Activated CD8-positive, alpha-beta memory T cell treated with anti-CD3 and anti-CD28 coated beads for 1 hour (primary cell): ENCODE measurements around the gene ZC3H12A.
"Not testable (repeated sequence)": the region's sequence is repeated elsewhere in the genome, so short reads cannot be mapped to it uniquely, and the experiment has no call there.

Source experiments
- DNase-seq, 2 donors: peaks; one replicate each; pipeline ENCODE4 v3.0.0-alpha.2; 2020; ENCODE audit warnings: low read depth in 1 of 2; ENCODE audit errors: extremely low read depth in 1 of 2

ZC3H12A gene

DNA sequence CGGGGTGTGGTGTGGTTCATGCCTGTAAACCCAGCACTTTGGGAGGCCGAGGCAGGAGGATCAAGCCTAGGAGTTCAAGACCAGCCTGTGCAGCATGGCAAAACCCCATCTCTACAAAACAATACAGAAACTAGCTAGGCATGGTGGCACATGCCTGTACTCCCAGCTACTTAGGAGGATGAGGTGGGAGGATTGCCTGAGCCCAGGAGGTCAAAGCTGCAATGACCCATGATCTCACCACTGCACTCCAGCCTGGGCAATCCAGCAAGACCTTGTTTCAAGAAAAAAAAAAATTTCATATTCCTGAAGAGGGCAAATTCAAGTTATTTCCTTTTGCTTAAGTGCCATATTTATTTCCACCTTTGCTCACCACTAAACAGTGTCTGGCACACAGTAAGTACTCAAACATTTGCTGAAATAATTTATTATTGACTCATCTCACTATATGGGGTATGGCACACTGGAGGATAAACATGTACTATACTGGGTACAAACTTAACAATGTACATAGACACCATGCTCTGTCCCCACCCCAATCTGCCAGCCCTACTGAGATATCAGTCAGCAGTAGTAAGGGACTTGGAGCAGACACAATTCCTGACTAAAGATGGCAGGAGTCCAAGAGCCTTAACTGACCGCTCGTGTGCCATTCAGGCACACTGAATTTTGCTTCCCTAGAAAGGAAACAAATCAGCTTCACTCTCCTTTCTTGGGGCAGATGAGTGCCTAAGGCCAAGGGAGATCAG lies 24.7 kb downstream of the ZC3H12A start:
- no peak for DNase-seq

GRCh38 chr1:37501661-37502060 lies 27.3 kb downstream of the ZC3H12A start:
- no peak for DNase-seq

- DNase-seq = no peak
Measured at GRCh38 chr1:37502104-37502503, 27.7 kb downstream of the ZC3H12A start.

- DNase-seq = not testable (repeated sequence)
Measured at GRCh38 chr1:37502791-37503190, 28.4 kb downstream of the ZC3H12A start.

DNA sequence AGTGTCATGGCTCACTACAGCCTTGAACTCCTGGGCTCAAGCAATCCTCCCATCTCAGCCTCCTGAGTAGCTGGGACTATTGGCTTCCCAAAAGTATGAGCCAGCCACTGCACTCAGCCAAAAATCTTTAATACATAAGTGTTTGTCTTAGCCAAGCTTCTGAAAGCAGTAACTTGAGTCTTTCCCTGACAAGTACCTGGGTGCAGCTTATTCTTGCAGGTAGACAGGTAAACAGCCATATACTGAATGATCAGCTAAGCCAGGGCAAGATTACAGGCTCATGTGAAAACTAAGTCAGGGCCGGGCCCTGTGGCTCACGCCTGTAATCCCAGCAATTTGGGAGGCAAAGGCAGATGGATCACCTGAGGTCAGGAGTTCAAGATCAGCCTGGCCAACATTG lies 32.4 kb downstream of the ZC3H12A start:
- no peak for DNase-seq

DNA sequence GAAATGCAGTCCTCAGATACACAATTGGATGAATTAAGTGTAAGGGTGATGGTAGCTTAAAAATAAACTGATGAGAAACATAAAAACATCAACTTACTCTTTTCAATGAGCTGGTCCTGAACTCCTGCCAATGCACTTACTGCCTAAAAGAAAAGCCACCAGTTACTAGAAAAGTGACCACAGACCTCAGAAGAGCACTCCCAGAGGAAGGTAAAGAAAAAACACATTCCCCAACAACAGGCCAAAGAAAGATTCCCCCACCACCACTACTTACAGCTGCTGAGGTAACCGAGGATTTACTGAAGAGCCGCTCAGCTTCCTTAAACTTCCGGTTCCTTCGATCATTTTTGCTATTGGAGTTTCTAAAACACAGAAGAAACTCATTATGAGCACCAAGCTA lies 34.8 kb downstream of the ZC3H12A start:
- no peak for DNase-seq

DNA sequence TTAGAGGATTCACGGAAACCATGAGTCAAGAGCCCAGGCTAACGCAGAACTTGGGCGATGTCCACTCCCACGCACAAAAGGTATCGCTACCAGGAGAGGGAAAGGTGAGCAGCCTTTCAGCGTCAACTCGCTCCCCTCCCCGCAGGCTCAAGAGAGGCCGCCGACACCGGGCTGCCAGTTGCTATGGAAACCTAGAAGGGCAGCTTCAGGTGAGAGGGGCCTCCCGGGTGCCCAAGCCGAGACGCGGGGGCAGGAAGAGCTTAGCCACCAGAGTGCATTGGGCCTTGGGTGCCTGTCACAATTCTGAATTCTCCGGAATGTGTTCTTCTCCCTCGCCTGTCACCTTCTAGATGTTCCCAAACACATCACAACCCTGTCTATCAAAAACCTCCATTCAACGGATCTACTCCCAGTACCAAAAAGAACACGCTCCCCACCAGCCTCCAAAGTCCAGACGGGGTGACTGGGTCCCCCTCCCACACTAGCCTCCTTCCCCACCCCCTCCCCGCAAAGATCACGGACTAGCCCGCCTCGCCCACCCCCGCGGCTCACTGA lies 39.5 kb downstream of the ZC3H12A start:
- peak in 1 of 2 donors; percentile 22 for DNase-seq

DNA sequence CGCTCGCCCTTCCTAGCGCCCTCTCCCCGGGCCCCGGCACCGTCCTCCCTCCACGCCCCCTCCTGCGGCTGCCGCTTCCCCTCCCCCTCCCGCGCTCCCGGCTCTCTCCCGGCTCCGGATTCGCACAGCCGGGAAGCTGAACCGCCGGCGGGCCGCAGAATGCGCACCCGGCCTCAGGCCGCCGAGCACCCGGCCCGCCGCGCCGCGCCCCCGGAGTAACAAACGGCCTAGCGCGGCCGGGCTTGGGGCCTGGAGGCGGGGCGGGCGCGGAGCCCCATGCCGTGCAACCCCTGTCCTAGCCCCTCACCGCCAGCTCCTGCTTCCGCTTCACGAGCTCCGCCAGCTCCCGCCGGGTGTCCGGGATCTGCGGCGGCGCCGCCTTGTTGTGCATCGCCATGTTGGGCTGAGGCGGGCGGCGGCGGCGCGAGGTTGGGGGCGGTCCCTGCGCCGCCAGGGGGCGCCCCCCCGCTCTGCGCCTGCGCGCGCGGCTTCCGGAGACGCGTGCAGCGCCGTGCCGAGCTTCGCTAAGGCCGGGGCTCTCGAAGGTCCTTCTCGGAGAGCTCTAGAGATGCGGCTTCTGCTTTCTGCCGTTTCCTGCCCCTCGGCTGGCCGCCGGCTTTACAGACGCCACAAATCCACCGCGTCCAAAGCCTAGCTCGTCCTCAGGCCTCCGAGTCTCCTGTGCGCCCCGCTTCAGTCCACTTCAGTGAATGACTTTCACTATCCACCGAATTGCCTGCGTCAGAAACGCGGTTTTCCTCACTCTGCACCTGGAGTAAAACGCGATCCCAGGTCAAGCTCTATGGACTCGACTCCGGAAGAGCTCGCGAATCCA lies 40.2 kb downstream of the ZC3H12A start, which contains the start of gene MEAF6:
Gene MEAF6 (minus strand): TSS at position 417 of the 835 bp plus-strand sequence. CDS start 20 bp downstream, at position 397.
- DNase-seq = peak; percentile 39 to 80

GRCh38 chr1:37515185-37516034 lies 41.0 kb downstream of the ZC3H12A start:
- no peak for DNase-seq

GRCh38 chr1:37517569-37517968 lies 43.2 kb downstream of the ZC3H12A start:
- DNase-seq = no peak

- not testable (repeated sequence) for DNase-seq
Measured at GRCh38 chr1:37518241-37518640, 43.9 kb downstream of the ZC3H12A start.

- peak; percentile 31 to 34 for DNase-seq
Measured at GRCh38 chr1:37518929-37519328, 44.5 kb downstream of the ZC3H12A start.

GRCh38 chr1:37519613-37520012 lies 45.2 kb downstream of the ZC3H12A start:
- no peak for DNase-seq

DNA sequence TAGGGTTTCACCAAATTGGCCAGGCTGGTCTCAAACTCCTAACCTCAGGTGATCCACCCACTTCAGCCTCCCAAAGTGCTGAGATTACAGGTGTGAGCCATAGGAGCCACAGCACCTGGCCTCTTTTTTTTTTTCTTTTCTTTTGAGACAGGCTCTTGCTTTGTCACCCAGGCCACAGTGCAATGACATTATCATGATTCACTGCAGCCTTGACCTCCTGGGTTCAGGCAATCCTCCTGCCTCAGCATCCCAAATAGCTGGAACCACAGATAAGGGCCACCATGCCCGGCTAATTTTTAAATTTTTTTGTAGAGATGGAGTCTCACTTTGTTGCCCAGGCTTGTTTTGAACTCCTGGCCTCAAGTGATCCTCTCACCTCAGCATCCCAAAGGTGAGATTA lies 55.5 kb downstream of the ZC3H12A start:
- not testable (repeated sequence) for DNase-seq

DNA sequence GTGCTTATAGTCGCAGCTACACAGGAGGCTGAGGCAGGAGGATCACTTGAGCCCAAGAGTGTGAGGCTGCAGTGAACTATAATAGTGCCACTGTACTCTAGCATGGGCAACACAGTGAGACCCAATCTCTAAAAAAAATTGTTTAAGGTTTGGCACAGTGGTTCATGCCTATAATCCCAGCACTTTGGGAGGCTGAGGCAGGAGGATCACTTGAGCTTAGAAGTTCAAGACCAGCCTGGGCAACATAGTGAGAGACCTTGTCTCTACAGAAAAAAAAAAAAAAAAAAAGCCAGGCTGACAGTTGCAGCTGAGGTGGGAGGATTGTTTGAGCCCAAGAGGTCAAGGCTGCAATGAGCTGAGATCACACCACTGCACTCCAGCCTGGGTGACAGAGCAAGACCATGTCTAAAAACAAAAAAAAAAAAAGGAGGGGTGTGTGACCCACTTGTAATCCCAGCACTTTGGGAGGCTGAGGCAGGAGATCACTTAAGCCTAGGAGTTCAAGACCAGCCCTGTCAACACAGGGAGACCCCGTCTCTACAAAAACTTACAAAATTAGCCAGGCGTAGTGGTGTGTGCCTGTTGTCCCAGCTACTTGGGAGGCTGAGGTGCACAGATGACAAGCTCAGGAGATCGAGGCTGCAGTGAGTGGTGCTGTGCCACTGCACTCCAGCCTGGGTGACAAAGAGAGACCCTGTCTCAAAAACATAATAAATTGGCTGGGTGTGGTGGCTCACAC lies 58.2 kb downstream of the ZC3H12A start:
- DNase-seq = not testable (repeated sequence)

- no peak for DNase-seq
Measured at GRCh38 chr1:37533317-37534093, 59.1 kb downstream of the ZC3H12A start.
